Pons (tissue), 1 donor: ENCODE data around the gene FAM13A.

ENCODE experiments used
- DNase-seq: peaks from one replicate; pipeline ENCODE4 v3.0.0-alpha.2; 2016; ENCODE audit warnings: low spot score

The FAM13A gene

GRCh38 chr4:88809576-88810219 lies 247.3 kb downstream of the FAM13A start:
- DNase-seq, result no peak

GRCh38 chr4:88809101-88809500 lies 247.9 kb downstream of the FAM13A start:
- DNase-seq, result no peak

GRCh38 chr4:88807499-88807898 lies 249.5 kb downstream of the FAM13A start:
- no peak for DNase-seq

GRCh38 chr4:88804234-88804633 lies 252.8 kb downstream of the FAM13A start:
- DNase-seq, result no peak

GRCh38 chr4:88803600-88804096 lies 253.3 kb downstream of the FAM13A start:
- DNase-seq, result peak; percentile 80

DNA sequence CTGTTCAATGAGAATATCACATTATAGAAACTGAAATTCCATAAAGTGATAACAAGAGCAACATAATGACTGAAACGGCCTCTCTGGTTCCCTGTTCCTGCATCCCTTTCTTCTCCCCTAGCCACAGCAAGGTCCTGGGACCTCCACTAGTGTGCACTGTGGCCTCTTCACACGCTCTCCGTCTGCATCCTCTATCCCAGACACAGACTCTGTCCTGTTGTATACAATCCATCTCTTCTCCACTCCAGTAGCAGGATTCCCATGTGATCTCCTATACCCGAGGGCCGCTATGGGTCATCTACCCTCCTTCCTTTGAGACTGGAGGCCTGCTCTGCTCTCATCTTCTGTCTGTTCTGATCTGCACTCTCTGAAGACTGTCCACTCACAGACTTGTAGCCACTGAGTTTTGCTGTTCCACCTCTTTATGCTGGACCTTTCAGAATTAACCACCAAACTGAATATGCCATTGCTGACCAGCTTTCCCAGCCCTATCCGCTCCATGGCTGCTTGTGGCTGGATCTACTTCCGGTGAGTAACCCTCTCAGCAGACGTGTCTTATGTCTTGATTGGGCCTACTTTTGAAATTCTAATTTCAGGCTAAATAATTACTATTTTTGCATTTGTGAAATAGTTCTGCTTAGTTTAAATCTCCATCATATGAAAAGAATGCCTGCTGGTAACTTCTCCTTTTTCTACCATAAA lies 254.2 kb downstream of the FAM13A start:
- DNase-seq, result no peak

DNA sequence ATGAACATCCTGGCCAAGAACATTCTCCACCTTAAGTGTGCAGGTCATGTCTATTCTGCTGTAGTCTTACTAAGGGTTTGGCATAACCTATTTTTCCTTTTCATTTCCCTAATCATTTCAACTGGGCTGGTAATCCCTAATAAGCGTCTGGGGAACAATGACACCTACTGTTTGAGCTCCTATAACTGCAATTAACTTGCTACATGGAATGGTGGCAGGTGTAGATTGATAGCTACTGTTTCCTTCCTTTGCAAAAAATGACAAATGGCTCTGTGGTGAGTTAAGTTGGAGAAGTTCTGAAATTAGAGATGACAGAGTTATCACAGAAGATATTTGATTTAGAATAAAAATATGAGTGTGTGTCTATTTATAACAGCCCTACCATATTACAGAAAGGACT lies 254.8 kb downstream of the FAM13A start:
- DNase-seq, result no peak

- no peak for DNase-seq
Measured at GRCh38 chr4:88799900-88800299, 257.1 kb downstream of the FAM13A start.

DNA sequence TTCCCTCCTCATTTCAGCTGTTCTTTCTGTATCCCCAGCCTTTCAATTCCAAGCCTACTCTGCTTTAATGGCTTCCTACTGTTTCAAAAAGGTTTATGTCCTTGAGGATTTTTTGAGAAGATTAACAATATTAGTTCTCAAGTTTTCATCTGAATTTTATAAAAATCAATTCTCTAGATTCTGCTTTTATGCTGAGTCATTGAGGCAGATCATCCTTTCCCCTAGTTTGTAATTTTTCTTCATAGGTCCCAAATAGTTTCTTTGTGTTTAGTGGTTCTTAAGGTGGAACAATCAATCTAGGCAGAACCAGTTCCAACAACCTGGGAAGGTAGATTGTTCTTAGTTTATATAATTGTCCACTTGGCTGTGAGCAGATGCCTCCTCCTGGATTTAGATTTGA lies 259.3 kb downstream of the FAM13A start:
- no peak for DNase-seq

- DNase-seq, result no peak
Measured at GRCh38 chr4:88796545-88796944, 260.4 kb downstream of the FAM13A start.

GRCh38 chr4:88794952-88795351 lies 262.0 kb downstream of the FAM13A start:
- DNase-seq, result no peak

- DNase-seq, result no peak
Measured at GRCh38 chr4:88794087-88794690, 262.8 kb downstream of the FAM13A start.

DNA sequence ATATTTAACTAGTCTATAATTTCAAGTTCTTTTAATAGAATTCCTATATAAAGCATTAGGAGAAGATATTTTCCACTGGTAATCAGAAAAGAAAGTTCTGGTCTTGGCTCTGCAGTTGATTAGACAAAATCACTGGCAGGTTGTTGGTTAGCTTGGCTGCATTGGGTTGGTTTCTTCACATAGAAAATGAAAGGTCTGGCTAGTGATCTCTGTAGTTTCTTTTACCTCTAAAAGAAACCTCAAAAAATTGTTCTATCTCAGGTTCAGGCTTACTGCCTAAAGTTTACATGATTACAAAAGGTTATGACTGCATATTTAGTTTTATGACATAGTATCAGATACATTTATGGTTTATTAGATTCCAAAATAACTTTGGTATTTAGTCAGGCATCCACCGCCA lies 263.5 kb downstream of the FAM13A start:
- DNase-seq, result no peak

DNA sequence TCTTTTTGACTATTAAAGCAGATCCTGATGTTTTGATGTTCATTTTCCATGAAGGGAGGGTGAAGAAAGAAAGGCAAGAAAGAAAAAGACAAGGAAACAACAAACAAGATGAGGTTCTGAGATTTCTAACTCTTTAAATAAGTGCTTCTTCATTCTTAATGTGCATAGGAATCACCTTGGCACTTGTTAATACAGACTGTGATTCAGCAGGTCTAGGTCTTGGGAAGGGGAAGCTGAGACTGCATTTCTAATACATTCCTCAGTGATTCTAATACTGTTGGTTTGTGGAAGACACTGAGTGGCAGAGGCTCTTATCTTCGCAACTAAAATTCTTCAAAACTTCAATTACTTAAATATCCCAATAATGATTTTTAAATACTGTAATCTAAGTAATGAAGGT lies 264.2 kb downstream of the FAM13A start:
- DNase-seq, result peak; percentile 45

DNA sequence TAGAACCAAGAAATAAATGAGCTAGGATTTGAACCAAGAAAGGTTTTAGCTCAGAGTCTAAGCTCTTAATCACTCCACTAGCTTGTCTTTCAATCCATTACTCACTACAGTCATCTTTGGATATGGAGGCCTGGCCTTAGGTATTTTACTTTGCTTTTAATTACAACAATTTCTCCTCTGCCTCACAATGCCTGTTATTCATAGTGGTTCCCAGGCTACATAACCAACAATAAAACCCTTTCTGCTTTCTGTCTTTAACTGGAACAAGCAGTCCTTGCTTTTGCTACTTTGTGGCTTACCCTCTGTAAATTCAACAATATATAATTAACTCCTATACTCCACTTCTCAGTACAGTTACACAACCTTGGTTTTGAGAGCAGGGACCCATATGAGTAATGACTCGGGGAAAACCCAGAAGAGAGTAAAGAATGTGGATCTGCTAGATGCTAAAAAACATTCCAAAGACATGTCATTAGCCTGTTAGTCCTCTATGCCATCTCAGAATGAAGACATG lies 264.7 kb downstream of the FAM13A start:
- DNase-seq, result peak; percentile 80

DNA sequence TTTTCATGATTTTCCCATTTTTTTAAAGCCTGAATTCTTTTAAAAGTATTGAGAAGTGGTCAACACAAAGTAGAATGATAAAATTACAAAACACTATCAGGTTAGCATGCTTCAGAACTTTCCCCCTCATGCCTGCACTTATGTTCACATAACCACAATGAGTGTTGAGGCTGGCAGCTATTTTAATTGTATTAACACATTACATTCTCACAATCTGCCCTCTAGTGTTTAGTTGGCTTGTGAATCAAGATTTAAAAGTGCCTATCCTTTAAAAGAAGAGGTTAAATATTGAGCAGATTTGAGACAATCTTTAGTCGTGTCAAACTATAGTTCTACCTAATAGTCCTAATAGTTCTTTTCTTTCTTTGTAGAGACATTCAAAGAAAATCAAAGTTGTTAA lies 265.7 kb downstream of the FAM13A start:
- DNase-seq, result no peak

GRCh38 chr4:88788895-88789294 lies 268.1 kb downstream of the FAM13A start:
- DNase-seq, result no peak

GRCh38 chr4:88788424-88788823 lies 268.6 kb downstream of the FAM13A start:
- DNase-seq, result no peak

DNA sequence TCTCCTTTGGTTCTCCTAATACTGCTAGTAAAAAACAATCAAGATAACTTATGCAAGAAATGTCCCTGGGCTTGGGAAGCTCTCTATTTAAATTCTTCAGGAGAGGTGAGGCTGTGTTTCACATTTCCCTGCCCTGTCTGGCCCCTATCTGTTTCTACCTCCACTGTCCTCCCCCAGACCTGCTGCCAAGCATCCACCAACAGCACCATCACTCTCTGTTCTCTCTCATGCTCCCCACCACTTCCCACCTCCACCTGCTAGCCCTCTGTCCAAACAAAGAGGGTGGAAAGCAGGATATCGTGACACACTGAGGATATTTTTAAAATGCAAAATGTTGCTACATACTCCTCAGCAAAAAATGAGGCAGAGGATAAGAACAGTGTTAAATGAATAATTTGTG lies 271.0 kb downstream of the FAM13A start:
- DNase-seq, result no peak

DNA sequence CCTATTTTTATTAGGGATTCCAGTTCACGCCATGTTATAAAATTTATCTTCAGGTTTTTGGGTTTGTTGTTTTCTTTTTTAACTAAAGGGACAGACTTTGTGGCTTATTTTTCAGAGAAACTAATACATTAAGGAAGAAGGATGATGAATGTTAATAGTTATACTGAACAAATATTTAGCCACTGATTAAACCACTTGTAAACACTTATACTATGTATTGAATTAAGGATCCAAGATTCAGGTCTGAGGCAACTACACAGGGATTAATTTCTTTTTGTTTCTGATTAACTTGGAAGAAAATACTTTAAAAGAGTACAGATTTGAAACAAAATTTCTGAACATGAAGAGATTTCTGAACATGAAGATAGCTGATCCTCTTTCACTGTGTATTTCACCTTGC lies 276.6 kb downstream of the FAM13A start:
- no peak for DNase-seq

GRCh38 chr4:88779431-88779830 lies 277.6 kb downstream of the FAM13A start:
- no peak for DNase-seq

- no peak for DNase-seq
Measured at GRCh38 chr4:88775529-88775928, 281.5 kb downstream of the FAM13A start.

GRCh38 chr4:88775026-88775425 lies 282.0 kb downstream of the FAM13A start:
- no peak for DNase-seq
